HFF-Myc (cell line): ENCODE results near the gene DHRSX.
"Not testable (repeated sequence)": the region's sequence is repeated elsewhere in the genome, so short reads cannot be mapped to it uniquely, and the experiment has no call there.

Experiments
- DNase-seq: peaks from one replicate; pipeline ENCODE4 v3.0.0-alpha.2; 2011; ENCODE audit warnings: low read depth; ENCODE audit errors: extremely low read depth
- H3K4me3 ChIP-seq: replicated peaks from 2 replicates; pipeline ENCODE4 v1.5.1; 2011; ENCODE audit warnings: low read depth, mild to moderate bottlenecking, control low read depth, low read length
- TF ChIP-seq, protein P1 (sequence below): IDR thresholded peaks from 2 replicates; pipeline ENCODE4 v1.5.1; 2012; ENCODE audit warnings: mild to moderate bottlenecking, low read depth, low read length, control low read depth; ENCODE audit errors: missing control alignments

Gene DHRSX

DNA sequence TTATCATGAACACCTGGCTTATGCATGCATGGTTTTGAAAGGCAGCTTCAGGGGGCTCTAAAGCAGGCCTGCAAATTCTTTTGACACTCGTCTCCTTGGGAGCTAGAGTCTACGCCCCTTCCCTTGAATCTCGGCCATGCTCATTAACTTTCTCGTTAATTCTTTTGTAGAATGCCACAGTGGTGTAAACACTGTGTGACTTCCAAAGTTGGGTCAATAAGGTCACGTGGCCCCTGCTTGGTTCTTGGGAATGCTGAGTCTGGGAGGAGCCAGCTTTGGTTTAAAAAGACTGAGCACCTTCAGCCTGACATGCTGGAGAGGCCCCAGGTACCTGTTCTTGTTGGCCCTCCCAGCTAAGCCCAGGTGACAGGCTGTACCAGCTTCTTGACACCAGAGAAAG, 228.4 kb downstream of the DHRSX start:
- no peak for DNase-seq
- TF ChIP-seq, protein P1, sequence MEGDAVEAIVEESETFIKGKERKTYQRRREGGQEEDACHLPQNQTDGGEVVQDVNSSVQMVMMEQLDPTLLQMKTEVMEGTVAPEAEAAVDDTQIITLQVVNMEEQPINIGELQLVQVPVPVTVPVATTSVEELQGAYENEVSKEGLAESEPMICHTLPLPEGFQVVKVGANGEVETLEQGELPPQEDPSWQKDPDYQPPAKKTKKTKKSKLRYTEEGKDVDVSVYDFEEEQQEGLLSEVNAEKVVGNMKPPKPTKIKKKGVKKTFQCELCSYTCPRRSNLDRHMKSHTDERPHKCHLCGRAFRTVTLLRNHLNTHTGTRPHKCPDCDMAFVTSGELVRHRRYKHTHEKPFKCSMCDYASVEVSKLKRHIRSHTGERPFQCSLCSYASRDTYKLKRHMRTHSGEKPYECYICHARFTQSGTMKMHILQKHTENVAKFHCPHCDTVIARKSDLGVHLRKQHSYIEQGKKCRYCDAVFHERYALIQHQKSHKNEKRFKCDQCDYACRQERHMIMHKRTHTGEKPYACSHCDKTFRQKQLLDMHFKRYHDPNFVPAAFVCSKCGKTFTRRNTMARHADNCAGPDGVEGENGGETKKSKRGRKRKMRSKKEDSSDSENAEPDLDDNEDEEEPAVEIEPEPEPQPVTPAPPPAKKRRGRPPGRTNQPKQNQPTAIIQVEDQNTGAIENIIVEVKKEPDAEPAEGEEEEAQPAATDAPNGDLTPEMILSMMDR, result no peak
- H3K4me3 ChIP-seq, result no peak overlapping the region

DNA sequence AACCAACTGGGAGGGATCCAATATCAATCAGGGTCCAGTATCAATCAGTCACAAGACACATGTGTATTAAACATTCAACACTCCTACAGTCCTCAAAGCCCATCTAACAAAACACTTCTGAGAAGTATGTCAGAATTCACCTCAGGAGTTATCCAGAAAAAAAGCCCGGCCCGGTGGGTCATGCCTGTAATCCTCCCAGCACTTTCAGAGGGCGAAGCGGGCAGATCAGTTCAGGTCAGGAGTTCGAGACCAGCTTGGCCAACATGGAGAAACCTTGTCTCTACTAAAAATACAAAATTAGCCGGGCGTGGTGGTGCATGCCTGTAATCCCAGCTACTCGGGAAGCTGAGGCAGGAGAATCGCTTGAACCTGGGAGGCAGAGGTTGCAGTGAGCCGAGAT, 229.2 kb downstream of the DHRSX start:
- not testable (repeated sequence) for DNase-seq, H3K4me3 ChIP-seq

DNA sequence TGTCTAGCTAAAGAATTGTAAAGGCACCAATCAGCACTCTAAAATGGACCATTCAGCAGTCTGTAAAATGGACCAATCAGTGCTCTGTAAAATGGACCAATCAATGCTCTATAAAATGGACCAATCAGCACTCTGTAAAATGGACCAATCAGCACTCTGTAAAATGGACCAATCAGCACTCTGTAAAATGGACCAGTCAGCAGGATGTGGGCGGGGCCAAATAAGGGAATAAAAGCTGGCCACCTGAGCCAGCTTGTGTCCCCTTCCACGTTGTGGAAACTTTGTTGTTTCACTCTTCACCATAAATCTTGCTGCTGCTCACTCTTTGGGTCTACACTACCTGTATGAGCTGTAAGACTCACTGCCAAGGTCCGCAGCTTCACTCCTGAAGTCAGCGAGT, 230.0 kb downstream of the DHRSX start:
- DNase-seq, H3K4me3 ChIP-seq: not testable (repeated sequence)

DNA sequence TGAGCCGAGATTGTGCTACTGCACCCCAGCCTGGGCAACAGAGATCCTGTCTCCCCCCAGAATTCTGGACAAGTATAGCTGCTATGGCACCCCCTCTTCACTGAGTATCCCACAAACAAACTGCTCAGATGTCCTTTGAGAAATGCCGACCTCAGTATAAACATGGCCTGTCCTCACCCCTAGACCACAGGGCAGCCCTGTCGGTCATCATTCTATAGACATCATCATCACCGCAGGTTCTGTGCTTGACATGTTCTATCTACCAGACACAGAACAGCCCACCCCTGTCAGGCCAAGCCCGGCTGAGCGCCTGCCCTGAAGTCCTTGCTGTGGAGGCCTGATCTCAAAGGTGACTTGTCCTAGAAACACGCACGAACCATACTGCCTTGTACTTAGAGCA, 232.9 kb downstream of the DHRSX start:
- no peak overlapping the region for H3K4me3 ChIP-seq
- DNase-seq, result no peak
- TF ChIP-seq, protein P1, result no peak

DNA sequence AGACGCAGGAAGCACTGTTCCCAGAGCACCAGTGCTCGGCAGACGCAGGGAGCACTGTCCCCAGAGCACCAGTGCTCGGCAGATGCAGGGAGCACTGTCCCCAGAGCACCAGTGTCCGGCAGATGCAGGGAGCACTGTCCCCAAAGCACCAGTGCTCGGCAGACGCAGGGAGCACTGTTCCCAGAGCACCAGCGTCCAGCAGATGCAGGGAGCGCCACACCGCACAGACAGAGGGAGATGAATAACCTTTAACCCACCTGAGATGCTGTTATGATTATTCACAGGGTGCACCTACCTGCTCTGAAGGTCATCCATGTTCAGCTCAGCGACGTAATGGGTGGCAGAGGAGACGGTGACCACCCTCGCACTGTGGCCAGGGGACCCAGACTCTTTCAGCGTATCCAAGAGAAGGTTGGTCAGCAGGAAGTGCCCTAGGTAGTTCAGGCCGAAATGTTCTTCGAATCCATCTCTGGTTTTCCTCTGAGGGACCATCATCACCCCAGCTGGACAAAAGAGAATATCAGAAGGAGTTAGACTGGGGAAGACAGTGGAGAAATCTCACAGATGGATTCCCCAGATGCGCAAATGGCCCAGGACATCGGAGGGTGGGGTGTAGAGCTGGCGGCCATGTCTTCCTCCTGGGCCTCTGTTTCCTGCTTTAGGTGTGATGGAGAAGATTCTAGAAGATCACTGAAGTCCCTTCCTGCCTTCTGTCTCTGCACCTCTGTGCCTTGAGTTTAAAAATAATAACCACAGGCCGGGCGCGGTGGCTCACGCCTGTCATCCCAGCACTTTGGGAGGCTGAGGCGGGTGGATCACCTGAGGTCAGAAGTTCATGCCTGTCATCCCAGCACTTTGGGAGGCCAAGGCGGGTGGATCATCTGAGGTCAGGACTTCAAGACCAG, 234.1 kb downstream of the DHRSX start:
- no peak for DNase-seq
- TF ChIP-seq, protein P1, result no peak
- H3K4me3 ChIP-seq, result no peak overlapping the region

DNA sequence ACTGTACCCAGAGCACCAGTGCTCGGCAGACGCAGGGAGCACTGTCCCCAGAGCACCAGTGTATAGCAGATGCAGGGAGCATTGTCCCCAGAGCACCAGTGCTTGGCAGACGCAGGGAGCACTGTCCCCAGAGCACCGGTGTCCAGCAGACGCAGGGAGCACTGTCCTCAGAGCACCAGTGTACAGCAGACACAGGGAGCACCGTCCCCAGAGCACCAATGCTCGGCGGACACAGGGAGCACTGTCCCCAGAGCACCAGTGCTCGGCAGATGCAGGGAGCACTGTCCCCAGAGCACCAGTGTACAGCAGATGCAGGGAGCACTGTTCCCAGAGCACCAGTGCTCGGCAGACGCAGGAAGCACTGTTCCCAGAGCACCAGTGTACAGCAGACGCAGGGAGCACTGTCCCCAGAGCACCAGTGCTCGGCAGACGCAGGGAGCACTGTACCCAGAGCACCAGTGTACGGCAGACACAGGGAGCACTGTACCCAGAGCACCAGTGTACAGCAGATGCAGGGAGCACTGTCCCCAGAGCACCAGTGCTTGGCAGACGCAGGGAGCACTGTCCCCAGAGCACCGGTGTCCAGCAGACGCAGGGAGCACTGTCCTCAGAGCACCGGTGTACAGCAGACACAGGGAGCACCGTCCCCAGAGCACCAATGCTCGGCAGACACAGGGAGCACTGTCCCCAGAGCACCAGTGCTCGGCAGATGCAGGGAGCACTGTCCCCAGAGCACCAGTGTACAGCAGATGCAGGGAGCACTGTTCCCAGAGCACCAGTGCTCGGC, 234.9 kb downstream of the DHRSX start:
- H3K4me3 ChIP-seq, DNase-seq: not testable (repeated sequence)

DNA sequence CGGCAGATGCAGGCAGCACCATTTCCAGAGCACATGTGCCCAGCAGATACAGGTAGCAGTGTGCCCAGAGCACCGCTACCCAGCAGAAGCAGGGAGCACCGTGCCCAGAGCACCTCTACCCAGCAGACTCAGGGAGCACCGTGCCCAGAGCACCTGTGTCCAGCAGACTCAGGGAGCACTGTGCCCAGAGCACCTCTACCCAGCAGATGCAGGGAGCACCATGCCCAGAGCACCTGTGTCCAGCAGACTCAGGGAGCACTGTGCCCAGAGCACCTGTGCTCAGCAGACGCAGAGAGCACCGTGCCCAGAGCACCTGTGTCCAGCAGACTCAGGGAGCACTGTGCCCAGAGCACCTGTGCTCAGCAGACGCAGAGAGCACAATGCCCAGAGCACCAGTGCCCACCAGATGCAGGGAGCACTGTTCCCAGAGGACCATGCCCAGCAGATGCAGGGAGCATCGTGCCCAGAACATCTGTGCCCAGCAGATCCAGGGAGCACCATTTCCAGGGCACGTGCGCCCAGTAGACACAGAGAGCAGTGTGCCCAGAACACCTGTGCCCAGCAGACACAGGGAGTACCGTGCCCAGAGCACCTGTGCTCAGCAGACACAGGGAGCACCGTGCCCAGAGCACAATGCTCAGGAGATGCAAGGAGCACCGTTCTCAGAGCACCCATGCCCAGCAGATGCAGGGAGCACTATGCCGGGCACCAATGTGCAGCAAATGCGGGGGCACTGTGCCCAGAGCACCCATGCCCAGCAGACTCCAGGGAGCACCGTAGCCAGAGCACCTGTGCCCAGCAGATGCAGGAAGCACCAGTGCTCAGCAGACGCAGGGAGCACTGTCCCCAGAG, 236.4 kb downstream of the DHRSX start:
- H3K4me3 ChIP-seq, result no peak overlapping the region
- TF ChIP-seq, protein P1, result no peak
- no peak for DNase-seq

DNA sequence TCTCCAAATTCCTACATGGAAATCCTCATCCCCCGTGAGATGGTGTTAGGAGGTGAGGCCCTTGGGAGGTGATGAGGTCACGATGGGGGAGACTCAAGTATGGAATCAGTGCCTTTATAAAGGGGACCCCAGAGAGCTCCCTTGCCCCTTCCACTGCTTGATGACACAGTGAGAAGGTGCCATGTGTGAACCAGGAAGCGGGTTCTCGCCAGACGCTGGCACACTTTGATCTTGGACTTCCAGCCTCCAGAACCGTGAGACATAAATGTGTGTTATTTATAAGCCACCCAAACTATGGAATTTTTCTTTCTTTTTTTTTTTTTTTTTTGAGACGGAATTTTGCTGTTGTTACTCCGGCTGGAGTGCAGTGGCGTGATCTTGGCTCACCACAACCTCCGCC, 237.6 kb downstream of the DHRSX start:
- DNase-seq, result no peak
- TF ChIP-seq, protein P1, result no peak
- H3K4me3 ChIP-seq, result no peak overlapping the region
